HG03565 (cell line): ENCODE data around the gene C11orf65.
"Not testable (repeated sequence)": the region's sequence is repeated elsewhere in the genome, so short reads cannot be mapped to it uniquely, and the experiment has no call there.

ENCODE experiments used
- ATAC-seq: cut with Tn5 transposase; IDR thresholded peaks from one replicate; pipeline ENCODE4 v1.9.1; 2021; ENCODE audit warnings: mild to moderate bottlenecking, moderate library complexity; ENCODE audit not compliant: unreplicated experiment

The C11orf65 gene

DNA sequence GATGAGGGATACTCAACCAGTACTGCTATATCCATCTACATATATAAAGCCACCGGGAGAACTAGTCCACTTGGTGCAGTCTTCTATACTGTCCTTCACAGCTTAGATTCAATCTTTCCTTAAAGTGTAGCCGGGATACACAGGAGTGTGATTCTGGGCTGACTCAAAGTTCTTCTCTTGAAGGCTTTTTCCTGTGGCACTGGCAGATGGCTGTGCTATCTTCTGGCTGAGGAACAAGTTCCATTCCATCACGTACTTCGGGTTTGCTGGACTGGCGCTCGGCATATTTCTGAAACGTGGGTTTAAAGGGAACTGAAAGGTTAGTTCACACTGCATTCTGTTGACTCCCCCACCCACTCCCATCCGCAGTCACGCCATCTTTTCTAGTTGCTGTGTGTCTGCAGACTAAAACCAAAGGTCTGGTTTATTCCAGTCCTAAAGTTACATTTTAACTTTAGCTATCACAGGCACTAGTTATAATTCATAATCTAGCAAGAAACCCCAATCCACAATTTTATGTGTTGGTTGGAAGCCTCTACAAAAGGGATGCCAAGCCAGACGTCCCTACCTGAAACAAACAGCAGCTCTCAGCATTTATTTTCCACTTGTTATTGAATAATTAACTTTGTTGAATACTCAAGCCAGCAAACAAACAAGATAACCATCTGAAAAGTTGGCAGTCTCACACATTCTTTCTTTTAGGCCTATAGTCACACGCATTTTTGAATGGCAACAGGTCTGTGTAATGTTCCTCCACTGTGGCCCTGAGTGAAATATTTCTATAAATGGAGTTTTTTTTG, 7.5 kb upstream of the C11orf65 start:
- no peak for ATAC-seq

DNA sequence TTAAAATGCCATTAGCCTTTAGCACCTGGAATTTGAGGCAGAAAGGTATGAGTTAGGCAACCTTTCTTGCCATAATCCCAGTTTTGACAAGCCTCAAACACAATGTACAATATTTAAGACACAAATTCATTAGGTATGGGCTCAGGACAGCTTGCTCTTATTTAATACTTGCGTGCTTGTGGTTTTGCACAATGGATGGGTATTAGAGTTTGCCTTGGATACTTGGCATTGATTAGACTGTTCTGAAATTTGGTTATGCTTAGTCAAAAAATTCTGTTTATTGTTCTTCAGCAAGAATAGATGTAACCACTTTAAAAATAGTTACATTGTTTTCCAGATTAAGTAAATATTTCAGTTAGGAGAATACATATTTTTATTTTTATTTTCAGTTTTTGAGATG, 5.4 kb upstream of the C11orf65 start:
- no peak for ATAC-seq

DNA sequence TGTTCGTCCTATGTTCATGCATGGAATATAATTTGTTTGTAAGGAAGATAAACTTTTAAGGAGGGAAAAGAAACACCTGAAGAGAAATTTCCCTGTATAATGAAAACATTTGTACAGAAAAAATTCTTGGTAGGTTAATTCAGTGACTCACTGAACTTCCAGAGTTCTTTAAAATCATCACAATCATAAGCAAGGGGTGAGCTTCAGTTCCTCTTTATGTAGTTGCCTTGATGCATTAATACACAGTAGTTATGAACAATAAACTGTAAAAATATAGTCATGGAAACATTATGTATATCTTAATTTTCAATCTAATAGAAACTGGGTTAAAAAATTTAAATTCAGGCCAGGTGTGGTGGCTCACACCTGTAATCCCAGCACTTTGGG, 1.1 kb upstream of the C11orf65 start:
- ATAC-seq: no peak

DNA sequence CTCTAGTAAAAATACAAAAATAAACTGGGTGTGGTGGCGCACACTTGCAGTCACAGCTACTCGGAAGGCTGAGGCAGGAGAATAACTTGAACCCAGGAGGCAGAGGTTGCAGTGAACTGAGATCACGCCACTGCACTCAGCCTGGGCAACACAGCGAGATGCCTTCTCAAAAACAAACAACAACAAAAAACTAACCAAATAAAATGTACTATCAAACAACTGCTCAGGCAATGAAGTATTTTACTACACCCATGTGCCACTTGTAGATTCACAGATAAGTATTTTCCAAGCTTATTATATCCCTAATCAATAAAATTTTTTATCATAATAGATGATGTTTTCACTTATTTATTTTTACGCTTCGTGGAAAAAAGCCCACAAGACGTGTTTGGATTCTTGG, 924 bp downstream of the C11orf65 start:
- no peak for ATAC-seq

DNA sequence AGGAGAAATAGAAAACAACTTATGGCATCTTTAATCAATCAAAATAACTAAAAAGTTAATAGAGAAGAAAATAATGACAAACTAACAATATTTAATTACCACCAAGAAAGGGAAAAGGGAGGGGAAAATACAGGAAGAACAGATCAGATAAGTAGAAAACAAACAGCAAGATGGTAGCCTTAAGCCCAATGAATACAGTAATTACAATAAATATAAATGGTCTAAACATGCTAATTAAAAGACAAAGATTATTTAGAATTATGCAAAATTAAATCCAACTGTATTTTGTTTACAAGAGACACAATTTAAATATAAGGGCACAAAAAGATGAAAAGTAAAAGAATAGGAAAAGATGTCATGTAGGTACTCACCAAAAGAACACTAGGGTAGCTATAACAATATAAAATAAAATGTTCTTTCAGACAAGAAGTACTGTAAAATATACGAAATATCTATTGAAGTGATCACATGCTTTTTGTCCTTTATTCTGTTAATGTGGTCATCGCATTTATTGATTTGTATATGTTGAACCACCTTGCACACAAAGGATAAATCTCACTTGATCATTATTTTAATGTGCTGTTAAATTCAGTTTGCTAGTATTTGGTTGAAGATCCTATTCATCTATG, 14.0 kb downstream of the C11orf65 start:
- ATAC-seq: no peak

DNA sequence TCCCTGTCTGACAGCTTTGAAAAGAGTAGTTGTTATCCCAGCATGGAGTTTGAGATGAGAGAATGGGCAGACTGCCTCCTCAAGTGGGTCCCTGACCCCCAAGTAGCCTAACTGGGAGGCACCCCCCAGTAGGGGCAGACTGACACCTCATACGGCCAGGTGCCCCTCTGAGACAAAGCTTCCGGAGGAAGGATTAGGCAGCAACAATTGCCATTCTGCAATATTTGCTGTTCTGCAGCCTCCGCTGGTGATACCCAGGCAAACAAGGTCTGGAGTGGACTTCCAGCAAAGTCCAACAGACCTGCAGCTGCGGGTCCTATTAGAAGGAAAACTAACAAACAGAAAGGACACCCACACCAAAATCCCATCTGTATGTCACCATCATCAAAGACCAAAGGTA, 25.9 kb downstream of the C11orf65 start:
- ATAC-seq: not testable (repeated sequence)

DNA sequence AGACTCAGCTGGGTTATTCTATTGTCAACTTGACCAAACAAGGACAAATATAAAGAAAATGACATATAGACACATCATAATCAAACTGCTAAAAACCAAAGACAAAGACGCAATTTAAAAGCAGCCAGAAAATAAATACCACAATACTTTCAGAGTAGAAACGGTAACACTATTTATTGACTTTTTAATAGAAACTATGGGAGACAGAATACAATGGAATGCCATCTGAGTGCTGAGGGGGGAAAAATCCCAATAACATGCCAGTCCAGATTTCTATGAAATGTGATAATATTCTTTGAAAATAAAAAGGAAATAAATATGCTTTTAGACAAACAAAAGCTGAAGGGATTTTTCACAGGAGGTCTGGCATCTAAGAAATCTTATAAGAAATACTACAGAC, 30.7 kb downstream of the C11orf65 start:
- ATAC-seq: no peak

DNA sequence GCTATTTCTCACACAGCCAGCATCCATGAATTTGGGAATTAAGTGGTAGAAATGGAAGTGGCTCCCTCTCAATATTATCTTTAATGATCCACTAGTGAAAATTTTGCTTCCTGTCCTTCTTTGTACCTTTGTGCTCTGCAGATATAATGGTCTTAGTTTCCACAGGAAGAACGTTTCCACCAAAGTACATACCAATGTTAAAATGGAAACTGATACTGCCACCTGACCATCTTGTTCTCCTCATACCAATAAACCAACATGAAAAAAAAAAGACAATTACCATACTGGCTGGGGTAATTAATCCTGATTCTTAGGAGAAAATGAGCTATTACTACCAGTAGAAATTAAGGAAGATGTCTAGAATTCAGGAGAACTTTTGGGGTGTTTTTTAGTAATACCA, 32.3 kb downstream of the C11orf65 start:
- ATAC-seq: no peak

DNA sequence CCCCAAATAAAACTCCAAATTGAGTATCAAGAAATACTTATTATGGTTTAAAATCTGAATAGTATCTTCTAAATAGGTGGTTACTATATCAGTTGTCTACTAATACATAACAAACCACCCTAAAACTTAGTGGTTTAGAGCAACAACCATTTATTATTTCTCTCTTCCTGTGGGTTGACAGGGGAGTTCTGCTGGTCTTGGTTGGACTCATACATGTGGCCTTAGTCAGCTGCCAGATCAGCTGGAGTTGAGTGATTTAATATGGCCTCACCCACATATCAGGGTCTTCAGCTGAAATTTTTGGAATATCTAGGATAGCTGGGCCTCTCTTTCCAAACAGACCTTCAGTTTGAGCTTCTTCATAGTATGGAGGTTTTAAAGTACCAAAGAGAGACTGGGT, 34.5 kb downstream of the C11orf65 start:
- no peak for ATAC-seq

DNA sequence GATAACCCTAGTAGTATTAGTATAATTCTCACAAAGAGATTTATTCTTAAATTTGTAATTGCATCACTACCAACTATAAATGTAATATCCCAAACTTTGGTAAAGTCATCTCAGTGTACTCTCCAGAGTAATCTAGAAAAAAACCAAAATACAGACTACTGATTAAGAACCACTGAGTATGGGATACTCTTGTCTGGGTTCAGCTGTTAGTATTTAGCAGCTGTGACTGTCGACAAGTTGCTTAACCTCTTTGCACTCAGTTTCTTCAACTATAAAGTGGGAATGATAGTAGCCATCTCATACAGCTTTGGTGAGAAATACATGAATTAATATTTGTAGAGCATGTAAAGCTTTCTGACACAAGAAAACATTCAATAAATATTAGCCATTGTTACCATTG, 35.3 kb downstream of the C11orf65 start:
- no peak for ATAC-seq

DNA sequence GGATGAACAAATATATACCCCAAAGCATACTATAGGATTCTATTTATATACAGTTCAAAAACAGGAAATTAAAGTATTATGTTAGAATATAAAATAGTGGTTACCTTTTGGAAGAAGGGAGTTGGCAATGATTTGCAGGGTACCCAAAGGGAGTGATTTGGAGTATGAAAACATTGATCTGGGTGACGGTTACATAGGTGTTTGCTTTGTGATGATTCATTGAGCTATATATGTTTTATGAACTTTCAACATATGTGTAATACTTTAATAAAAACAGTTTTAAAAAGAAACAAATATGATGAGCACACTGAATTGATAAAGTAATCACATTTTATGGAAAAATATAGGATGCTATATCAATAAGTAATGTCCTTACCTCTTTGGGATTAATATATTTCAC, 36.0 kb downstream of the C11orf65 start:
- no peak for ATAC-seq

DNA sequence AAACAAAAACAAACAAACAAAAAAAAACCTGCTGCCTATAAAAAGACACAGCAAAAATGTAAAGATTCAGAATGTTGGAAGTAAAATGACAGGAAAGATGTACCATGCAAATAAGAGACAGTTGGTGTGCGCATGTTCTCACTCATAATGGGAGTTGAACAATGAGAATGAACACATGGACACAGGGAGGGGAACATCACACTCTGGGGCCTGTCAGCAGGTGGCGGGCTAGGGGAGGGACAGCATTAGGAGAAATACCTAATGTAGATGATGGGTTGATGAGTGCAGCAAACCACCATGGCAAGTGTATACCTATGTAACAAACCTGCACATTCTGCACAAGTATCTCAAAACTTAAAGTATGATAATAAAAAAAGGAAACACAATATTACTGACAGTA, 49.8 kb downstream of the C11orf65 start:
- ATAC-seq: not testable (repeated sequence)

DNA sequence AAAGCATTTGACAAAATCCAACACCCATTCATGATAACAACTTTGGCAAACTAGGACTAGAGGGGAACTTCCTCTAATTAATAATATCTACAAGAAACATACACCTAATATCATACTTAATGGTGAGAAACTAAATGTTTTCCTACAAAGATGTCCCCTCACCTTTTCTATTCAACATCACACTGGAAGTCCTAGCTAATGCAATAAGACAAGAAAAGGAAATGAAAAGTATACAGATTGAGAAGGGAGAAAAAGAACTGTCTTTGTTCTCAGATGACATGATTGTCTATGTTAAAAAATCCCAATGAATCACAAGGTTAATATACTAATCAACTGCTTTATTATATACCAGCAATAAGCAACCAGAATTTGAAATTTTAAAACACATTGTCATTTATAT, 52.4 kb downstream of the C11orf65 start:
- ATAC-seq: no peak

DNA sequence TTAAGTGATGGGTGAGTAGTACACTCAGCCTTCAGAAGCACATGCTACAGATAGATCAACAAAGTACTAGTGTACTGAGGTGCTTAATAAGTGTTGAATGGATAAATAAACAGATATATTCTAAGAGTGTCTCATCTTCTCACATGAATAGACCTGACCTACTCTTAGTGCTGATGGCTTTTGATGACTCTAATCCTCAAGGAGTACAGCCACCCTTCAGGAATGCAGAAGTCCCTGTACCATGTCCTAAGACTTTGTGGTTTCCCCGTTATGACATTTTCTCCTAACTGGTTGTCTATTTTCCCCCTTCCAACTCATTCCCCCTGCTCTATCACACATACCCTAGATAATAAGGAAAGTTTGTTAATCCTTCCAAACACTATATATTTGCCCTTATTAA, 61.6 kb downstream of the C11orf65 start:
- ATAC-seq: no peak

DNA sequence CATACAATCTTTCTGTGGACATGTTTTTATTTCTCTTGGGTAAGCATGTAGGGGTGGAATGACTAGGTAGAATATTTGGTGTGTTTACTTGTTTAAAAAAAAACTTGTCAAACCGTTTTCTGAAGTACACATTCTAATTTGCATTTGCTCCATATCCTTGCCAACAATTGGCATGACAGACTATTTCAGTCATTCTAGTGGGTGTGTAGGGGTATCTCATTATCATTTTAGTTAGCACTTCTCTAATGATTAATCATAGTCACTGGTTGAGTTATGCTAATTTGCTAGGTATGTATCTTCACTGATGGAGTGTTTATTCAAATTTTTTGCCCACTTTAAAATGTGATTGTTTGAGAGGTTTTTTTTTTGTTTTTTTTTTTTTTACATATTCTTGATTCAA, 64.3 kb downstream of the C11orf65 start:
- ATAC-seq: no peak

DNA sequence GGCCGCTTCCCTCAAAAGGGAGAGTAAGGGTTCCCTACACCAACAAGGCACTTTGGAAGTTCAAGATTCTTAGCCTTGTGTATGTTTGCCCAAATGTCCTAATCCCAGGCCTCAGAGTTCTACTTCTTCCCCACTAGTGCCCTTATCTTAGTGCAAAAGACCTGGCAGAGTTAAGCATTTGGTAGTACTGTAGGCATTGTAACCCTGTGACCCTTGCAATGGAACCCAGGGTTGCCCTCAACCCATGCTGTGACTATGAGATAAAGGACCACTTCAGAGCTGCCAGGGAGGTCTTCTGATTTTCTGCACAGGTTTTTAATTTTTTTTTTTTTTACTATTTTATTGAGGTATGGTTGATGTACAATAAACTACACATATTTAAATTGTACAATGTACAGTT, 65.1 kb downstream of the C11orf65 start:
- ATAC-seq: no peak

DNA sequence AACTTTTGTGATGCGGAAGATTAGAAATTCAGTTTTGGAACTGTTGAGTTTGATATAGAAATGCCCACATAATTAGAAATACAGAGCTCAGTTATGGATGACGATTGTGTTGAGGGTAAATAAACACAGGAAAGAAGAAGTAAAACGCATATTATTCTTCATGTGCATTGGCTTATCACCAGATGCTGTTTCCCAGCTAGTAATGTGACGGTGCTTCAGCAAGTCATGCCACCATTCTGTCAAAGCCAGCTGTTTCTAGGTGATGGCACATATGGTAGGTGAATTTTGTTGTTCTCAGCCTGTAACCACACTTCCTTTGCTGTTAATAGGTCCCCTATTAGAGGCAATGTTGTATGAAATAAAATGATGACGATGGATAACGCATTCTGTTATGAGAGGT, 68.9 kb downstream of the C11orf65 start:
- ATAC-seq: no peak

DNA sequence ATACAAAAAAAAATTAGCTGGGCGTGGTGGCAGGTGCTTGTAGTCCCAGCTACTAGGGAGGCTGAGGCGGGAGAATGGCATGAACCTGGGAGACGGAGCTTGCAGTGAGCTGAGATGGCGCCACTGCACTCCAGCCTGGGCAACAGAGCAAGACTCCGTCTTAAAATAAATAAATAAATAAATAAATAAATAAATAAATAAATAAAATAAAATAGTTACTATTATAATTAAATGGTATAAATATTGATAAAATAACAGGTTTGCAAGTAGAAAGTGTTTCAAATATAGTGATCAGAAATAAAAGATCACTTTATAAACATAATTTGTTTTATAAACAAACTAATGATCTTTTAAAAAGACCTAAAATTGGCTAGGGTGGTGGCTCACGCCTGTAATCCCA, 70.7 kb downstream of the C11orf65 start:
- ATAC-seq: not testable (repeated sequence)

DNA sequence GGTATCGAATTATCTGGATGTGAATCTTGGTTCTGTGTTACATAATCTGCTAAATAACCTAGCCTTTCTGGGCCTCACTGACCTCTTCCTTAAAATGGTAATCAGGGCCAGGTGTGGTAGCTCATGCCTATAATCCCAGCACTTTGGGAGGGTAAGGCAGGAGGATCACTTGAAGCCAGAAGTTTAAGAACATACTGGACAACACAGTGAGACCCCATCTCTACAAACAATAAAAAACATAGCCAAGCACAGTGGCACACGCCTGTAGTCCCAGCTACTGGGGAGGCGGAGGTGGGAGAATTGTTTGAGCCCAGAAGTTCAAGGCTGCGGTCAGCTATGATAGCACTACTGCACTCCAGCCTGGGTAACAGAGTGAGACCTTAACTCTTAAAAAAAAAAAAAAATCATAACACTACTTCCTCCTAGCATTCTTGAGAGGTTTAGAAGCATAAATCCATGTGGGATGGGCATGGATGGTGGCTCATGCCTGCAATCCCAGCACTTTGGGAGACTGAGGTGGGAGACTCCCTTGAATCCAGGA, 72.5 kb downstream of the C11orf65 start:
- no peak for ATAC-seq

DNA sequence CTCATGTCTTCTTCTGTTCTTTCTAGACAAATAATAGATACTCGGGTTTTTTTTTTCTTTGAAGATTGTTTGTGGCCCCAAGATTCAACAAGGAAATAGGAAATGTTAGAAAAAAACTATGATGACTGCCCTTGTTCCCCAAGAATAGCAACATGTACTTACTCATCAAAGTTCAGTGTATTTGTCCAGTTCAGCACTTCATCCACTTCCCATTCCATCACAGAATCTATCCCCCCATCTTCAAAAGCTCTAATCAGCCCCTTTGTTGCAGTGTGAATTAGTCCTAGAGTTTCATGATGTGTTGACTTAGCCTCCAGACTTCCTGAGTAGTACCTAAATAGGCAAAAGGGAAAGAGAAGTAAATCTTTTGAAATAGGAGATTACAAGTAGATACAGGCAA, 74.3 kb downstream of the C11orf65 start:
- no peak for ATAC-seq

DNA sequence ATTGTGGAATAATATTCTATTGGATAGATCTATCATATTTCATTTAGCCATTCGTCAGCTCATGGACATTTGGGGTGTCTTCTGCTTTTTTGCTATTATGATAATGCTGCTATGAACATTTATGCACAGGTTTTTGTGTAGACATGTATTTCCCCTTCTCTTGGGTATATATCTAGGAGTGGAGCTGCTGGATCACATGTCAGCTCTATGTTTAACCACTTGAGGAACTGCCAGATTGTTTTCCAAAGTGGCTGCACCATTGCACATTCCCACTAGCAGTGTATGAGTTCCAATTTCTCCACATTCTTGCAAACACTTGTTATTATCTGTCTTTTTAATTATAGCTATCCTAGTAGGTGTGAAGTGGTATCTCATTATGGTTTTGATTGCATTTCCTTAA, 75.0 kb downstream of the C11orf65 start:
- ATAC-seq: no peak

DNA sequence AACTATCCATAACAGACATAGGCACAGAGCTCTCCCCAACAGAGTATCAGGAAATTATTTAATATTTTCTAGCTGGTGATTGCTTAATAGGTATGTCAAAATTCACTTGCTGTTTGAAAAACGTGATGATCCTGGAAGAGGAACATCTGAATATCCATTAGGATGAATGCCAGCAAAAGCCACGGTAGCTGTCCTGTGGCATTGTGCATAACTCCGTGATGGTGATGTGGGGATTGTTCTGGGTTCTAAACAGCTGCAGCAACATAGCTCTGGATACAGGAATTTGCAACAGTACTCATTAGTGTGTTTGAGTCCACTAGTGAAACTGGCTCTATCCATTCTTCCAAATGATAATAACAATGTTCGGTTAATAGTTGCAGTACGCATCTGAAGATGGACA, 78.8 kb downstream of the C11orf65 start:
- ATAC-seq: no peak
